Suppressor macrophage treated with lipopolysaccharide for 1 hour (primary cell): ENCODE measurements around the gene SLC23A2.
"Not testable (repeated sequence)": the region's sequence is repeated elsewhere in the genome, so short reads cannot be mapped to it uniquely, and the experiment has no call there.

Experiments
- DNase-seq, 3 donors: peaks; one replicate each; pipeline ENCODE4 v3.0.0-alpha.2; 2020 to 2022

Gene SLC23A2

DNA sequence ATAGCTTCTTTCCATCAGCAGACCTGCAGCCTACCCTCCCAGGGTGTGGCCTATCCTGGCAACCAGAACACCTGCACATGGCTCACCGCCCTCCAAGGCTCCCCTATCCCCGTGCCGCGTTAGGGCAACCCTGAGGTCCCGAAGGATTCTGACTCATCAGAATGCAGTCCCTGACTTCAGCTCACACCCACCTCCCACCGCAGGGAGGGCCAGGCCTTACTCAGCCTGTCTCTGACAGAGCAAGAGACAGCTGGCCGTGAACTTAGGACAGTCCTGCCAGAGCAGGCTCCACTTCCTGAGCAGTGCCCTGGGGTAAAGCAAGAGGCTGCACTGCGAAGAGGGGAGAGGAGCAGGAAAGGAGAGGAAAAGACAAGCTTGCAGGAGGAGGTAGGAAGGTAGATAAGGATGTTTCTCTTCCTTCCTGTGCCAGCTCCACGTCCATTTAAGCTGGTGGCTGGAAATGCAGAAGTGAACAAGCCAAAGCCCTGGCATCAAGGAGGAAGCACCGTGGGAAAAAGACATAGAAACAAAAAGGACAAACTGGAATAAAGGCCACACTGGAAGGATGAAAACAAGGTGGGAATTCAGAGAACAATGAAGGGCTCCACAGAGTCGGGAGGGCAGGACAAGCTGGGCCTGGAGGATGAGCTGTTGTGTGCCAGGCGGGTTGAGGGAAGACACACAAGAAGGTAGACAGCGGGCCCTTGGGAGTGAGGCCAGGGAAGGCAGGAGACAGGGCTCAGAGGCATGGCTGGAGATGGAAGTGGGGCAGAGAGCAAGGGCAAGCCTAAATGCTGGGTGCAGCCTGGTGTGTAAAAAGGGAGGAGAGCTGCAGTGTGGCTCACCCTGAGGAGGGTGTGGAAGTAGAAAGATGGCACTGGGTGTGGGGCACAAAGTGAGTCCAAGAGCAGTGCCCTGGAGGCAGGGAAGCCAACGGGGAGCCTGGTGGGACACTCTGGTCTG is 102.7 kb downstream of the SLC23A2 start:
- peak; percentile 25 to 30 (median 30) for DNase-seq

DNA sequence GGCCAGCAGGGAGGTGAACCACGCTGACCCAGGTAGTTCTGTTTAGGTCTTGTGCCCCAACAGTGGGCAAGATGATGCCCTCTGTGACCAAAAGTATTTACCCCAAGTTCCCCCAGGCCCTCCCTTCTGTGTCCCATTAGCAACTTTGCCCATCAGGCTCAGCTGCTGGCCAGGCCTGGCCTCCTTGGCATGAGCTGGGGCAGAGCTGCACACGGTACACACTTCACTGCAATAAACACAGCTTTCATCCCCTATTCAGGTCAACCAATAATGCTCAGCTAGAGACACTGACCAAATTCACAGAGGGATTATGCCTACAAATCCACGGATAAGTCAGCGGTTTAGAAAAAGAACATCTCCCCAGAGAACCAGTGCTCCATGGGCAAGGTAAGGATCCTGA is 103.7 kb downstream of the SLC23A2 start:
- no peak for DNase-seq

DNA sequence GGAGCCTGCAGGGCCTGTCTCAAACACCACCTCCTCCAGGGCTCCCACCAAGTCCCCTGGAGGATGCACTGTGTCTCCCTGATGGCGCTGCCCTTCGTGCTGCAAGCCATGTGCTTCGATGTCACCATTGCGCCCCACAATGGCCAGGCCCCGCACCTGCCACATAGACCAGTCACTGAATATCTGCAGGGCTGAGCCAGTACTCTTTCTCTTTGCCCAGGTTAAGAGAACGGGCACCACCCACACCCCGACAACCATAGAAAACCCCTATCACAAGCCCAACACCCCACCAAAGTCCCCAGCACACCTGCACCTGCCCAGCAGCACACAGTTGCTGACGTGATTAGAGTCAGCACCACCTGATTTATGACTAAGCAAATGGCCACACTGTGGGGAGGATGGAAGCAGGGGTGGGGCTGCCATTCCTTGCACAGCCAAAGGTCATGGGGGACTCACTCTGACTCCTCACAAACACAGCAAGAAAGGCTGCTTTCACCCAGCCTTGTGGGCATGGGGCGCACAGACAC is 104.3 kb downstream of the SLC23A2 start:
- no peak for DNase-seq

DNA sequence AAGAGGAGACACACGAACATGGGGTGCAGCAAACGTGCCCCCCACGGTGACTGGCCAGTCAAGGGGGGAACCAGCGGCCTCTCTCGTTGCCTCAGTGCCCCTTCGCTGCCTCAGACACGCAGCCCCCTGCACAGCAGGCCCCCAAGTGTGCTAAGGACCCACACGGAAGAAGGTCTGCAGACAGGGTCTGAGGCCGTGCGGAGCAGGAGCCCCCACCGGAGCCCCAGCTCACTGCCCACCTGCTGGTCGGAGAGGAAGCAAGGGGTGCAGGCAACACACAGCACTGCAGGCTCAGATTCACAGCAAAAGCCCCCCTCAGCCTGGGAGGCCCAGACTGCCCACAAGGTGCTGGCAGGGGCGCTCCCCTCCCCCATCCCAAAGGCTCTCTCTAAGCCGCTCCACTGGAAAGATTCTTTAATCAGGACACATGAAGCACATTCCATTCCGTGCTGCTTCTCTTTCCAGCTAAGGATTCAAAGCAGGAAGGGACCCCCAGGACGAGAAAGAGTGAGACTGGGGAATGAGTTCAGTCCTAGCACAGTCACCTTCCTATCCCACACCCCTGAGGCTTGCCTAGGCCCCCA is 105.1 kb downstream of the SLC23A2 start:
- no peak for DNase-seq

DNA sequence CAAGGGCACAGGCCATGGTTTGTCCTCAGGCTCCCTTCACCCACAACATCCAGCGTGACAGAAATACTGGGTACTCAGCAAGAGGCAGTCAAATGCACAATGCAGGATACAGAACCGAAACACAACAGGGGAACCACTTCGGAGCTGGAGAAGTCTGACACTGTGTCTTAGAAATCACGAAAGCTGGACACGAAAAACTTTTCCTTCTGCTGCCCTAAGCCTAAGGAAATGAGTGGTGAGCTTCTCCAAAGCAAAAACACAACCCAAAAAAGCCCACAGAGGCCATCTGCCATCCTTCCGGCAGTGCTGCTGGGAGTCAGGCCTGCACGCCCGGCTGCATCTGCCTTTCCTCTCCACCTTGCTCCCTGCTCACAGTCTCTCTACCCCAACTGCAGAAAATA is 106.3 kb downstream of the SLC23A2 start:
- peak; percentile 13 to 62 (median 32) for DNase-seq

DNA sequence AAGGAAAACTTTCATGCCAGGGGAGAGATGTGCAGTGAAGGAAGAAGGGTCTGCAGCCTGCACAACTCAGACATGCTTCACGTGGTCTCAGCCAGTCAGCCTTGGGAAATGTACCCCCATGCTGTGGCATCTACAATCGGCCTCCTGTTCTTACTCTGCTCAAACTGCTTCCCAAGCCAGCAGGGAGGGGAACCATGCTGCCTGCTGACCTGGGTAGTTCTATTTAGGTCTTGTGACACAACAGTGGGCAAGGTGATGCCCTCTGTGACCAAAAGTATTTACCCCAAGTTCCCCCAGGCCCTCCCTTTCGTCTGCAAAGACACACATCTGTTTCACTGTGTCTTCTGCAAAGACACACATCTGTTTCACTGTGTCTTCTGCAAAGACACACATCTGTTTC is 106.9 kb downstream of the SLC23A2 start:
- no peak for DNase-seq

DNA sequence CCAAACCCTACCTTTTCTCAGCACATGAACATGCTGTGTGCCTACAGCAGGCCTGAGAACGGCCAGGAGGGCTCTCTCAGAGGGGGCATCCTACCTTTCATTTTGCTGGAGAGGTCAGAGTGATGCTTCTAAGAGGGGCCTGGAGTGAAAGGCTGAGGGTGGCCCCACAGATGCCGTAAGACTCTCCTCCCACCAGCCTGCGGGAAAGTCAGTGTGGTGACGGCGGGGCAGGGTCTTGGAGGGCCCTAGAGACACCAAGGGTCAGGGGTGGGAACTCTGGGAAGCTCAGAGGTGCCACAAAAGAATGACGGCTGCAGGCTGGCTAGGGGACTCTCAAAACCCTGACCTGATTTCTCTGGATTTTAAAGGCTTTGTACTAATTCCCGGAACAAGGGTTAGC is 107.6 kb downstream of the SLC23A2 start:
- no peak for DNase-seq

DNA sequence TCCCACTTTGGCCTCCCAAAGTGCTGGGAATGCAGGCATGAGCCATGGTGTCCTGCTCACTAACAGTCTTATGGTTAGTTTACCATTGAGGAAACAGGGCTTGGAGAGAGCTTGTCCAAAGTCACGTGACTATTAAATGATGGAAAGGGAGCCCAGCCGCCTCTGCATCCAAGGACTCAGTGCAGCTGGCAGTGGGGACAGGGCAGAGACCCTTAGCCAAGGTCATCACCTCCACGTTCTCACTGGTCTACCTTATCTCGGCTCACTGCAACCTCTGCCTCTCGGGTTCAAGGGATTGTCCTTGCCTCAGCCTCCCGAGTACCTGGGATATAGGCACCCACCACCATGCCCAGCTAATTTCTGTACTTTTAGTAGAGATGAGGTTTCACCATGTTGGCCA is 109.3 kb downstream of the SLC23A2 start:
- DNase-seq, result no peak

DNA sequence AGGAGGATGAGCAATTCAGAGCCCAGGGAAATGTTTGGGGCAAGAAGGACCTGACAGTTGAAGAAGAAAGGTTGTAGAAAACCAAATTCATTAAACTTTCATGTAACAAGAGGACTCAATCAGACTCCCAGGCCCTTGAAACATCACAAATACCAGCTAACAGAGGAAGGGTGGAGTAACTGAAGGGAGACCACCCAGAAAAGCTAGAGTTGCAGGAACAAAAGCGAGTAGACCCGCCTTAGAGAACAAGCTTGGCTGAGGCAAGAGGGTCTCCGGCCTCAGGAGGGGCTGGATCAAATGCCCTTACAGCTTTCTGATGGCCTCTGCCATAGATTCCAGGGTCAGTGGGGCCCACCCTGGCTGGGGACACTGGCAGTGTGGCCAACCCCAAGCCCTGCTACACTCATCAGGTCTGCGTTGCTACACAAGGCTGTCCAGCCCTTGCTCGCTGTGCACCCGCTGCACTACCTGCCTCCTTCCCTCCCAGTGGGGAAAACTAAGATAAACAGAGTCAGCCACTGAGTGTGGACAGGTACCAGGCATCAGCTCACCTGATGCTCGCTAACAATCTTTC is 110.0 kb downstream of the SLC23A2 start:
- DNase-seq, result no peak

DNA sequence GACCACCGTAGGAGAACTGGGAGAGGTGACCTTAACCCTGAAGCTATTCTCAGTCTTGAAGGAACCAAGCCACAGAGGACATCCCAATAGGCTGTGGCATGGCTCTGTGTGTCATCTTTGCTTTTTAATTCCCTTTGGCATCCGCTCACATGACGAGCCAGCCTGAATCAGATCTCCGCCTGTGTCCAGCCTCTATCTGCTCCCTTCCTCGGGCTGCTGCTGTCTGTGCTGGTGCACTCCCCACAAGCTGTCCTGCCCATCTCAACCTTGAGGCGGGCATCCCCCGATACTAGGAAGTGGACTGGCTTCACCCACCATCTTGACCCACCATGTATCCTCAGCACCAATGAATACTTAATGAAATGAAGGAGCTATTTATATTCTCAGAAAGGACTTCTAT is 111.9 kb downstream of the SLC23A2 start:
- DNase-seq, result no peak

DNA sequence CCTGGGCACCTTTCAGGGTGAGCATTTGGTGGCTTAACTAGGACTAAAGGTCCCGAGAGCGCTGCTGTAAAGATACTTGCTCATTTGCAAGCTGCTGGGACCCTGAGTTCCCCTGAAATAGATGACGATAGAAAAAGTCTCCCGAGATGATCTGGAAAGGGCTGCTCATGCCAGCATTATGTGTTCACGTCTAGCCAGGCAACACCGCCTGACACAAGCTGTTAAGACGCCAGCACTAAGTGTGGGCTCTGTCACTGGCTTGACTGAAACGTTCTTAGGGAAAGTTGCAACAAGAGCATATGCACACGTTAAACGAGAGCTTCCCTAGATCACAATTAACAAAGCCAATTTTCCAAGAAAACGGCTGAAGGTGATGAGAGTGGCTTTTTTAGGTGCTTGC is 113.7 kb downstream of the SLC23A2 start:
- no peak for DNase-seq

DNA sequence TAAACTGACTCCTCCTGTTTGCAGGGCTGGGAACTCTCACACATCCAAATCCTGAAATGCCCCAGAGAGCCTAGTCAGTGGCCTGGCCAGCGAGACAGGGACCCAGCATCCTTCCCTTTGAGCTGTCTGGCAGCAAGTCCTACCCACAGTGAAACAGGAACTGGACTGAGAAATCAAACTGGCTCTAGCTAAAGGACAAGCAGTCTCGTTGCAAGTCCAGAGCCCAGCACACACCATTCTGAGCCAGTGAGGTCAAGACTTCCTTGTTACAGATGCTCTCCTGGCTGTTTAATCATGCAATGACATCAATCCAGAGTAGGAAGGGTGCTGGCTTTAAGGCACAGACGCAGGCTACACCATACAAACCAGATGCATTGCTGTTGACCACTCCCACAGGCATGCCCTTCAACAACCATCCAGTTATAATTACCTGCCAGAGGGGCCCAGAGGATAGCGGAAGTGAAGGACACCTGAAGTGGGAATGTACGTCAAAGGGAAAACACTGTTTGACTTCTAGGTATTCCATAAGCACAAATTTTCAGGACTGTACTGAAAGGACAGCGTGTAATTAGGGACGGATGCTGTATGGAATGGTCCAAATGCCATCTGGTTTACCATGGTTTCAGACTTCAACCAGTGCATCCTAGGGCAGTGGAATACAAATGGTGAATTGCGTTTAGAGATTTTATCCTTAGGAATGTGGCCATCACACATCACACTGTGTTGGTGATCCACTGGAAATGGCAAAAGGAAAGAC is 114.4 kb downstream of the SLC23A2 start:
- DNase-seq, result peak; percentile 40 to 54 (median 51)

DNA sequence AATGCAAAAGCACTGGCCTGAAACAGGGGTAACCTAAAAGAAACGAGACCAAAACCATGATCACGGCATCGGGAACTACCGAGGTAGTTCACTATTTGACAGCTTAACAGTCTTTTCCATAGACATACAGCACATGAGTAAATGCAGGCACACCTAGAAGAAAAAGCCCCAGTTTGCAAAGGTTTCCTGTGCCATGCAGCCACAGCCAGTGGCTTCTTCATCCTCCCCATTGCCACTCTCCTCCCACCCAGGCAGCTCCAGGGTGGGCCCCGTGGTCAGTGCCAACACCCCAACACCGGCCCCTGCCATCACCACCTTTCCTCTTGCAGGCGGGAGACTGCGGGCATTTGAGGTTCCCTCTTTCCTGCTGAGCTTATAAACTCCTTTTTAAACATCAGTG is 115.4 kb downstream of the SLC23A2 start:
- DNase-seq, result no peak

DNA sequence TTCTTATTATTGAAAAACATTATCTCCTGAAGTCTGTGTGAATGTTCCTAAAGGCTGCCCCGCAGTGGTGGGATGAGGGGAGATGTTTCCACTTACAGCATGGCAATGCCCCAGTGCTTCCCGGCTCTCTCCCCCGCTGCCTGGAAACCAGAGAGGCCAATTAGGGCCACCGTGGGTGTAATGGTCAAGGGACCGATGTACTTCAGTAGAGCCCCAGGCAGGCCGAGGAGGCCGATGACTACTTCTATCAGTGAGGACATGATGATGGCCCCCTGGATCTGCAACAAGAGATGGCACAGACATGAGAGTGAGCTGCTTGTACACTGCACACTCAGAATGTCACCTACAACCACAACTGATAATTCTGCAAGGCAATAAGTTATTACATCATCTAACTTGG is 117.8 kb downstream of the SLC23A2 start:
- DNase-seq, result no peak

DNA sequence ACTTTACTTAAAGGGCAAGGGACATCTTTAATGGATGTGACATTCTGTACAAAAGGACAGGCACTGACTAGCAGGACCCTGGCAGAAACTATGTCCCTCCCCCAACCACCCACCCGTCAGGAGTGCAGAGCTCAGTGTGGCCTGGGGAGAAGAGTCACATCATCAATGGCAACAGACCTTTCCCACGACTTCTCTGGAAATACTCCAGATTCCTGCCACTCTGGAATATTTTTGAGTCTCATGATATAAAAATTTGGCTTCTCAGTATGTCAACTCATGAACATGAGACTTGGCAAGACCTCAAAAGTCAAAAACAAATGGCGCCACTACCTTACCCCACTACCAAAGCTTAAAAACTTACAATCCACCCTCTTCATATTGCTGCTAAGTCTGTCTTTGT is 118.3 kb downstream of the SLC23A2 start:
- DNase-seq, result no peak

DNA sequence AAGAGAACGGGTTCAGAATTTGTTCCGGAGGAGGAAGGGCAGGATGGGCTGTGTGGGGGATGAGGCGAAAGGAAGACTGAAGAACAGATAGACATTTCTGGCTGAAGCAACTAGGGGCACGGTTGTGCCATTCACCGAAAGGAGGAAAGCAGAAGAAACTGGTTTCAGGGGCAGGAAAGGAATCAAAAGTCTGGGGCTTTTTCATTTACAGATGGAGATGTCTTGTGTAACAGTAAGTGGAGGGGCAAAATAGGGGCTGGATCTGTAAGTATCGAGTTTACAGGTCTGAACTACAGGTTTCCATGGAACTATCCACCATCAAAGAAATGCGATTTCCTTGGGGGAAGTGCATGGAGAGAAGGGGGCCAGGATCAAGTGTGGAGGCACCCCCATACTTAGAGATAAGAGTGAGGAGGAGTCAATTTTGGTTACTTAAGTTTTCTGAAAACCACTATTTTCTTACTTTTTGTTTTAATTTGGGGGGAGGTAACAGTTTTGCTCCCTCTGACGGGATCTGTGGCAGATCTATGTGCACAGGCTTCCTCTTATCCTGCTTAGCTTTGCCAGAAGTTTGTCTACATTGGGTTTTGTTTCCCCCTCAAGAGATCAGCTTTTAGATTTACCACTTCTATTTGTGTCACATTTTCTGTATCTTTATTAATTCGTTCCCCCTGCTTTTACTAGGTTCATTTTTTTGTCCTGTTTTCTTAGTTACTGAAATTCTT is 120.1 kb downstream of the SLC23A2 start:
- DNase-seq, result no peak

DNA sequence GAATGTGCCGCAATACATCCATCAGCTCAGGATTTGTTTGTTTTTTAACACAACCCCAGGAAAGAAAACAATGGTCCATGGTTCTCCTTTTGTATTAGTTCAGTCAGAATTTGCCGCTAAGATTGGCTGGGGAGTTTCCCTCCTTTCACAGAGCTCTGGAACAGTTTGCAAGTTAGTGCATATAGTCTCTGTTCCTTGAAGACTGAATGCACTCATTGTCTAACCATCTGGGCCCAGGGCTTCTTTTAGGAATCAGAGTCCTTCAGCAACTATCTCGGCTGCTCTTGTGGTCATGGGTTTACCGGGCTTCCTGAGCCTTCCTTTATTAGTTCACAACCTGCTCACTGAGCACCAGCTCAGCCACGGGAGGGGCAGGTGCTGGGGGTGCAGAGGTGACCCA is 121.3 kb downstream of the SLC23A2 start:
- no peak for DNase-seq

DNA sequence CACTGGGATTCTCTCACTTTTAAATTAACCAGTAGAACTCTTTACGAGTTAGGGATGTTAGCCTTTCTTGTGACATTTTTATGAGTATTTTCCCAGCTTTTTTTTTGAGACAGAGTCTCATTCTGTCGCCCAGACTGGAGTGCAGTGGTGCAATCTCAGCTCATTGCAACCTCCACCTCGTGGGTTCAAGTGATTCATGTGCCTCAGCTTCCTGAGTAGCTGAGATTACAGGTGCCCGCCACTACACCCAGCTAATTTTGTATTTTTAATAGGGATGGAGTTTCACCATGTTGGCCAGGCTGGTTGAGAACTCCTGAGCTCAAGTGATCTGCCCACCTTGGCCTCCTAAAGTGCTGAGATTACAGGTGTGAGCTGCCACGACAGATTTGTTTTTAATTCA is 123.2 kb downstream of the SLC23A2 start:
- not testable (repeated sequence) for DNase-seq

DNA sequence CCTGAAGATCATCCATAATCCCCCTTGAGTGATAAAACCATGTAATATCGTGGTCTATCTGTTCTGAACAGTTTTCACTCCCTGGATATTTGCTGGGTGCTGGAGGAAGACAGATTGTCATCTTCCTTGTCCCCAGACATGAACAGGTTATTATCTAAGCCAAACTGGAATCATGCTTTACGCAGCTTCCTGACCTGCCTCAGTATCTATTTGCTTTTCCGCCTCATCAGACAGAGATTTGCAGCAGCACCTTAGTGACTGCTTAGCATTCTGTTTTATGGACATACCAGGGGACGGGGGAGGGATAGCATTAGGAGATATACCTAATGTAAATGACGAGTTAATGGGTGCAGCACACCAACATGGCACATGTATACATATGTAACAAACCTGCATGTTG is 124.6 kb downstream of the SLC23A2 start:
- DNase-seq, result no peak

DNA sequence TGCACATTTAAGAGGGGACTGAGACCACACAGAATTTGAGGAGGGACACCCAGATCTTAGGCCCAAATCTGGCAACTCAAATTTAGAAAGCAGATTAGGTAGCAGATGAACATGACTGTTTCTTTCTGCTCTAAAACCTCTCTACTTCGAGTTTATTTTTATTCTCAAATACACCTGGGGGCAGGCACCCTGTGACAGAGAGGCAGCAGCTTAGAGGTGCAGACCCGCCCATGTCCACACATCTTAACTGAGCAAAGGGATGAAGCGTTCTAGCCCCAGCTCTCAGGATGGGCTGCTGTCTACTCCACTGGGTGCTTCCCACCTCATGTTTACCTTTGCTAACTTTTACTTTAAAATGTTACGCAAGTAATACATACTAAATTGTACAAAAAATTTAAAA is 125.0 kb downstream of the SLC23A2 start:
- DNase-seq, result no peak

DNA sequence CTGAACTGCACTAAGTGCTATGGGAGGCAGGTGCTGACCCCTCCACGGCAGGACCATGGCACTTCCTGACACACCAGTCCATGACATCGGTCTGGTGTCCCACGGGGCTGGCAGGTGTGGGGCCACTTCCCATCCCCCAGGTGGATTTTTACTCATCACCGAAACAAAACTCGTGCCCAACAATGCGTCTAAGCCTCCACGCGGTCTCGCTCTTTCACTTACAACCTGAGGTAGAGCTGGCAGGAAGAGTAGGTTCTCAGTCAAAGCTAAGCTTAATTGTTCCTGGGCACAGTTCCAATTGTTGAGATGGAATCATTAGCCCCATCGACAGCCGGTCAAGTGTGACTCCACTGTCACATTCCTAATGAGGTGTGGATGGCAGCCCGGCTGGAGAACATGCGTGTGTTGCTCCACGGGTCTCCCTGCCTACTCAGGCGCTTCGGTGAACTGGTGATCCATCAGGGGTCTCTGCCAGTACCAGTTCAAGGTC is 125.7 kb downstream of the SLC23A2 start:
- no peak for DNase-seq

DNA sequence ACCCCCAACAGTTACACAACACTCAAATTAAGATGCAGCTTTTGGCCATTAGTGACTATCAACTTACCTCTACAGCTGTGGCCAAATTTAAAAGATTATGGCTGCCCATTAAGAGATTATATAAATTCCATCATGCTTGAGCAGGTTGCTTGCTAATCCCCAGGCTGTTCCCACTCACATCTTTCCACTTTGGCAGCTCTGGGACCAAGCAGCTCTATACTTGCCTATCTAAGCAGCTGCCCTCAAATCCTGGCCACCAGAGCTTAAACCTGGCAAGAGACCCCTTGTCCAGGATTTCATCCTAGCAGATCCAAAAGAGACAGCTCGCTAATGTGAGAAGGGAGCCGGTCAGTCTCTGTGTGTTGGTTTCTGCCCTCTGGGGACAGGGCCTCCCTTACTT is 127.9 kb downstream of the SLC23A2 start:
- no peak for DNase-seq
